Measurements from ENCODE around the gene CHTF8. TPM values are rescaled to one million over a fixed set of nuclear protein-coding genes. Genes with fewer than 3 reads are reported as not detected.

The CHTF8 gene
- total RNA-seq, 1 experiment from 2014 or later, result 32.7 TPM

- no peak for DNase-seq (ENCODE audit: low read depth)
Measured at GRCh38 chr16:69113216-69113615, 19.2 kb downstream of the CHTF8 start.

- DNase-seq (ENCODE audit: low read depth), result peak; percentile 51
Measured at GRCh38 chr16:69112285-69113129, 19.9 kb downstream of the CHTF8 start.

GRCh38 chr16:69111876-69112230 lies 20.5 kb downstream of the CHTF8 start:
- no peak for DNase-seq (ENCODE audit: low read depth)

GRCh38 chr16:69111216-69111875 lies 21.0 kb downstream of the CHTF8 start:
- DNase-seq (ENCODE audit: low read depth), result no peak

- no peak for DNase-seq (ENCODE audit: low read depth)
Measured at GRCh38 chr16:69110406-69110805, 22.0 kb downstream of the CHTF8 start.

GRCh38 chr16:69109486-69110270 lies 22.7 kb downstream of the CHTF8 start:
- no peak for DNase-seq (ENCODE audit: low read depth)

- no peak for DNase-seq (ENCODE audit: low read depth)
Measured at GRCh38 chr16:69108905-69109252, 23.5 kb downstream of the CHTF8 start.

GRCh38 chr16:69108064-69108904 lies 24.1 kb downstream of the CHTF8 start:
- DNase-seq (ENCODE audit: low read depth), result no peak

GRCh38 chr16:69107316-69107962 lies 24.9 kb downstream of the CHTF8 start:
- peak; percentile 27 for DNase-seq (ENCODE audit: low read depth)

GRCh38 chr16:69106491-69107315 lies 25.7 kb downstream of the CHTF8 start:
- DNase-seq (ENCODE audit: low read depth), result peak; percentile 27

- peak; percentile 68 for DNase-seq (ENCODE audit: low read depth)
Measured at GRCh38 chr16:69105501-69106361, 26.7 kb downstream of the CHTF8 start, which contains the start of gene HAS3. TSS of gene HAS3 (plus strand) at chr16:69105653. CDS start at chr16:69109396, 3,743 bp downstream.

- DNase-seq (ENCODE audit: low read depth), result no peak
Measured at GRCh38 chr16:69100071-69100691, 32.2 kb downstream of the CHTF8 start.

- no peak for DNase-seq (ENCODE audit: low read depth)
Measured at GRCh38 chr16:69095193-69095592, 37.2 kb downstream of the CHTF8 start.

GRCh38 chr16:69094501-69094900 lies 37.9 kb downstream of the CHTF8 start:
- DNase-seq (ENCODE audit: low read depth), result no peak

GRCh38 chr16:69093974-69094373 lies 38.4 kb downstream of the CHTF8 start:
- no peak for DNase-seq (ENCODE audit: low read depth)

GRCh38 chr16:69089091-69089910 lies 43.1 kb downstream of the CHTF8 start:
- DNase-seq (ENCODE audit: low read depth), result no peak

GRCh38 chr16:69088684-69089083 lies 43.7 kb downstream of the CHTF8 start:
- DNase-seq (ENCODE audit: low read depth), result no peak

- no peak for DNase-seq (ENCODE audit: low read depth)
Measured at GRCh38 chr16:69087161-69087581, 45.2 kb downstream of the CHTF8 start.
